Measurements from ENCODE around the gene SH3RF3. TPM values are rescaled to one million over a fixed set of nuclear protein-coding genes. Genes with fewer than 3 reads are reported as not detected.
A peak's percentile ranks its signal among the peaks of the same experiment; 100 is the strongest.

SH3RF3 gene
- total RNA-seq, 2 experiments from 2014 or later = 1.9 to 2.3 TPM

DNA sequence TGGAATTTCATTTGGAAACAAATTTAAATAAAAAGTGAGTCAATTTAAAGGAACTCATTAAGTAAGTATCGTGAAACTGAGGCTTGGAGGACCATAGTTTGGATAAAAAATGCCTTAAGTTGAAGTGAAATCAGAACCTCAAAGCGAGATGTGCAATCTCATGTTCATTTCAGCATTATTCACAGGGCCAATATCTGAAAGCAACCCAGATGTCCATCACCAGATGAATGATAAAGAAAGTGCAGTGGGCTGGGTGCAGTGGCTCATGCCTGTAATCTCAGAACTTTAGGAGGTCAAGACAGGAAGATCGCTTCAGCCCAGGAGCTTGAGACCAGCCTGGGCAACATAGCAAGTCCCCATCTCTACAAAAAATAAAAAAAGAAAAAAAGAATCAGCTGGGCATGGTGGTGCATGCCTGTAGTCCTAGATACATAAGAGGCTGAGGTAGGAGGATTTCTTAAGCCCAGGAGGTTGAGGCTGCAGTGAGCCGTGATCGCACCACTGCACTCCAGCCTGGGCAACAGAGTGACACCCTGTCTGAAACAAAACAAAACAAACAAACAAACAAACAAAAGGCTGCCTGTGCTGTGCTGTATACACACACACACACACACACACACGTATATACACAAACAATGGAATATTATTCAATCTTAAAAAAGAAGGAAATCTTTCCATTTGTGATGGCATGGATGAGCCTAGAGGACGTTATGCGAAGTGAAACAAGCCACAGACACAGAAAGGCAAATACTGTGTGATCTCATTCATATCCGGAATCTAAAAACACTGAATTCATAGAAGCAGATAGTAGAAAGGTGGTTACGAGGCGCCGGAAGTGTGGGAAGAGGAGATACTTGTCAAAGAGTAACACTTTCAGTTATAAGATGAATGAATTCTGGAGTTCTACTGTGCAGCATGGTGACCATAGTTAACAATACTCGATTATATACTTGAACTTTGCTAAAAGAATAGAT, 14.5 kb downstream of the SH3RF3 start:
- ChIA-PET CTCF (no interaction called here), POLR2A (no interaction called here)
- Mint-ChIP-seq H3K9me3 (no peaks in the 10 kb centered on the region), H3K27me3 (peaks cover 4% of the 10 kb centered on the region), H3K36me3 (ENCODE audit: low read depth) (no peaks in the 10 kb centered on the region), H3K4me1 (ENCODE audit: low read depth) (peaks cover 49% of the 10 kb centered on the region), H3K4me3 (no peak overlapping the region), H3K27ac (no peak overlapping the region)
- peak; percentile 82 for DNase-seq
- peak; percentile 86 for ATAC-seq
- TF ChIP-seq, protein P1, sequence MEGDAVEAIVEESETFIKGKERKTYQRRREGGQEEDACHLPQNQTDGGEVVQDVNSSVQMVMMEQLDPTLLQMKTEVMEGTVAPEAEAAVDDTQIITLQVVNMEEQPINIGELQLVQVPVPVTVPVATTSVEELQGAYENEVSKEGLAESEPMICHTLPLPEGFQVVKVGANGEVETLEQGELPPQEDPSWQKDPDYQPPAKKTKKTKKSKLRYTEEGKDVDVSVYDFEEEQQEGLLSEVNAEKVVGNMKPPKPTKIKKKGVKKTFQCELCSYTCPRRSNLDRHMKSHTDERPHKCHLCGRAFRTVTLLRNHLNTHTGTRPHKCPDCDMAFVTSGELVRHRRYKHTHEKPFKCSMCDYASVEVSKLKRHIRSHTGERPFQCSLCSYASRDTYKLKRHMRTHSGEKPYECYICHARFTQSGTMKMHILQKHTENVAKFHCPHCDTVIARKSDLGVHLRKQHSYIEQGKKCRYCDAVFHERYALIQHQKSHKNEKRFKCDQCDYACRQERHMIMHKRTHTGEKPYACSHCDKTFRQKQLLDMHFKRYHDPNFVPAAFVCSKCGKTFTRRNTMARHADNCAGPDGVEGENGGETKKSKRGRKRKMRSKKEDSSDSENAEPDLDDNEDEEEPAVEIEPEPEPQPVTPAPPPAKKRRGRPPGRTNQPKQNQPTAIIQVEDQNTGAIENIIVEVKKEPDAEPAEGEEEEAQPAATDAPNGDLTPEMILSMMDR (IDR thresholded peaks at IDR 0.05) = no peak
- intact Hi-C loops (cut with micrococcal nuclease) = no loop called here

DNA sequence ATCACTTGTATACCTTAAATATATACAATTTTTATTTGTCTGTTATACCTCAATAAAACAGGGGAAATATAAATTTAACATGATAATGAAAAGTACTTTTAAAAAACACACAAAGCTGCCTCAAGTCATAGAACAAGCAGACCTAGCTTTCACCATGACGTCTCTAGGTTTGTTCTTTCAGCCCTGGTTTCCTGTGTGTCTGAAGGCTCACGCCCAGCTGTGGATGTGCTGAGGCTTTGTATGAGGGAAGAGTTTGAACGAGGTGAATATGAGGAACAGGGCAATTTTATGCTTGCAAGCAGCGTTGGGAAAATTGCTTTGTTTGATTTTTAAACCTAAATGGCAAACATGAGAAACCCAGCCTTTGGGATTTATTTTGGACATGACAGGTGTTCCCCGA, 15.3 kb downstream of the SH3RF3 start:
- no peaks in the 10 kb centered on the region for H3K36me3 Mint-ChIP-seq (ENCODE audit: low read depth)
- DNase-seq (peak; percentile 33), ATAC-seq (peak; percentile 65)
- ChIA-PET POLR2A (no interaction called here), CTCF (no interaction called here)
- H3K27me3 Mint-ChIP-seq = peaks cover 4% of the 10 kb centered on the region
- H3K4me3 Mint-ChIP-seq = no peak overlapping the region
- peaks cover 47% of the 10 kb centered on the region for H3K4me1 Mint-ChIP-seq (ENCODE audit: low read depth)
- intact Hi-C loops (cut with micrococcal nuclease) = no loop called here
- TF ChIP-seq, protein P1 (IDR thresholded peaks at IDR 0.05) = no peak
- H3K27ac Mint-ChIP-seq = no peak overlapping the region
- H3K9me3 Mint-ChIP-seq = no peaks in the 10 kb centered on the region

DNA sequence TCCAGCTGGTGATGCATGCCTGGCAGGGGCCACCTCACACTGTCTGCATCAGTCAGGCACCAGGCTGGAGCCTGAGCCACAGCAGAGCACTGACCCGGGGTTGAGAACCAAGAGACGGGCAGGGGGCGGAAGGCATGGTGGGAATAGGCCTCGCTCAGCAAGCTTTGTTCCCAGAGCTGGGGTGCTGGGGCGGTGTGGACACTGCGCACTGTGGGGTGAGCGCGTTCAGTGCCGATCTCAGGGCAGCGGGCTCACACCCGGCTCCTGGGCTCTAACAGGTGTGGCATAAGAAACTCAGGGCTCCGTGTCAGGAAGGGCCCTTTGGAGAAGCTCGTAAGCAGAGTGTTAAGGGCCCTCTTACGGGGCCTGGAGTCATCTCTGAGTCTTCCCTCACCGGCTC, 15.7 kb downstream of the SH3RF3 start:
- H3K27ac Mint-ChIP-seq = no peak overlapping the region
- CTCF ChIA-PET = no interaction called here
- peaks cover 46% of the 10 kb centered on the region for H3K4me1 Mint-ChIP-seq (ENCODE audit: low read depth)
- H3K27me3 Mint-ChIP-seq = peaks cover 4% of the 10 kb centered on the region
- TF ChIP-seq, protein P1 (IDR thresholded peaks at IDR 0.05) = no peak
- H3K4me3 Mint-ChIP-seq = no peak overlapping the region
- POLR2A ChIA-PET = no interaction called here
- H3K9me3 Mint-ChIP-seq = no peaks in the 10 kb centered on the region
- DNase-seq (no peak), ATAC-seq (peak; percentile 19)
- H3K36me3 Mint-ChIP-seq (ENCODE audit: low read depth) = no peaks in the 10 kb centered on the region
- intact Hi-C loops (cut with micrococcal nuclease) = no loop called here

DNA sequence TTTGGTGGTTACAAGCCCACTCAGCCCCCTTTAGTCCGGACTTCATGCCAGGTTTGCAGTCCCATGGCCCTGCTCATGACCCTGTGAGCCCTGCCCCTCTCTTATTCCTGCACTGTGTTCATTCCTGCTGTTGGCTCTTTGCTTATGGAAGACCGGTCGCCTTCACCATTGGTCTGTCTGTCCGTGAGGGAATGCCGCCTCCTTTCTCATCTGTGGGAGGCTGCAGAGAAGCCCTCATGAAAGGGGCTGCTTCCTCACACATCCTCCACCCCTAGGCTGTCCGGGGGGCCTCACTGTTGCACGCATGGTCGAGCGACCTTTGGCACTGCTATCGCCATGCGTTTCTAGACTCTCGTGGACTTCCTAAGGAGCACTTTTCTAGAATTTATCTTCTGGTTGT, 16.3 kb downstream of the SH3RF3 start:
- CTCF ChIA-PET = no interaction called here

DNA sequence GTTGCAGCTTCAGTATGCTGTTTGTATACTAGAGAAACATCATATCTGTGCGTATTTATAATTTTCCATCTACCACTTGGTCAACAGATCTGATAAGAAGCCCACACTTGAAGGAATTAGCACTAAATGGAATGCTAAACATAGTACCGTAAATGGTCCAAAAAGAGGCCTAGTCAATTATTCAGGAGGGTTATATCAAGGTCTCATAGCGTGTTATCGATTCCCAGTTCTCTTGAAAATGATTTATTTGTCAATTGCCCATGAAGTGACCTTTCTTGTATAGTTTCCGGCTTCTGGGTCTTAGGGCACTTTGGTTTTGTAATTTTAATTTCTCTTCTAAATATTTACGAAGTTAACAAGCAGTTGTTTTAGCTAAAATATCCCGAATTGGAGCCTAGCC, 18.4 kb downstream of the SH3RF3 start:
- TF ChIP-seq, protein P1 (IDR thresholded peaks at IDR 0.05) = no peak
- intact Hi-C loops (cut with micrococcal nuclease) = no loop called here
- CTCF ChIA-PET = interaction anchor here (1.9 kb wide), 1 partner anchor 363 kb away, joined by 5 read pairs; no protein-coding TSS in a partner anchor
- POLR2A ChIA-PET = no interaction called here
- no peak overlapping the region for H3K4me3 Mint-ChIP-seq
- peaks cover 43% of the 10 kb centered on the region for H3K4me1 Mint-ChIP-seq (ENCODE audit: low read depth)
- no peak for DNase-seq
- H3K9me3 Mint-ChIP-seq = no peaks in the 10 kb centered on the region
- H3K27ac Mint-ChIP-seq = no peak overlapping the region
- H3K36me3 Mint-ChIP-seq (ENCODE audit: low read depth) = no peaks in the 10 kb centered on the region
- ATAC-seq = no peak
- H3K27me3 Mint-ChIP-seq = peaks cover 4% of the 10 kb centered on the region

More for the DNA sequence above, 16.3 kb downstream of the SH3RF3 start:
- H3K9me3 Mint-ChIP-seq = no peaks in the 10 kb centered on the region
- peaks cover 4% of the 10 kb centered on the region for H3K27me3 Mint-ChIP-seq
- ATAC-seq = no peak
- DNase-seq = no peak
- POLR2A ChIA-PET = no interaction called here
- TF ChIP-seq, protein P1 (IDR thresholded peaks at IDR 0.05) = no peak
- no peak overlapping the region for H3K4me3 Mint-ChIP-seq
- H3K27ac Mint-ChIP-seq = no peak overlapping the region
- peaks cover 45% of the 10 kb centered on the region for H3K4me1 Mint-ChIP-seq (ENCODE audit: low read depth)
- intact Hi-C loops (cut with micrococcal nuclease) = no loop called here
- no peaks in the 10 kb centered on the region for H3K36me3 Mint-ChIP-seq (ENCODE audit: low read depth)

Measured in activated CD8-positive, alpha-beta T cell treated with anti-CD3 and anti-CD28 coated beads for 36 hours (primary cell).